Mucosa of gallbladder (tissue), 1 donor: ENCODE measurements around the gene TLN1. TPM values are rescaled to one million over a fixed set of nuclear protein-coding genes. Genes with fewer than 3 reads are reported as not detected.

Experiments
- DNase-seq: peaks from one replicate; pipeline ENCODE4 v3.0.0-alpha.2; 2020; ENCODE audit warnings: low spot score
- total RNA-seq: library from RNA; stranded (reverse); gene quantifications from one replicate; pipeline ENCODE4 v1.2.1, GENCODE V29; 2021
- donor health status: DM: no; HTN: no; CAD: no.

TLN1 gene
- total RNA-seq, 1 donor from 2014 or later = 482 TPM

GRCh38 chr9:35662437-35662836, 69.6 kb downstream of the TLN1 start:
- DNase-seq = no peak

- DNase-seq = no peak
Measured at GRCh38 chr9:35661756-35662350, 70.1 kb downstream of the TLN1 start.

GRCh38 chr9:35660966-35661415, 71.0 kb downstream of the TLN1 start:
- DNase-seq = peak; percentile 52

- no peak for DNase-seq
Measured at GRCh38 chr9:35659340-35659739, 72.7 kb downstream of the TLN1 start.

- DNase-seq = no peak
Measured at GRCh38 chr9:35658968-35659220, 73.1 kb downstream of the TLN1 start.

- DNase-seq = peak; percentile 84
Measured at GRCh38 chr9:35658137-35658967, 73.6 kb downstream of the TLN1 start, which contains the start of gene CCDC107. Gene CCDC107 (plus strand): TSS chr9:35658292. CDS start chr9:35658380, 88 bp downstream.

GRCh38 chr9:35657546-35658136, 74.4 kb downstream of the TLN1 start, which contains the start of gene RMRP:
Gene RMRP (minus strand): TSS chr9:35658019.
- DNase-seq = peak; percentile 97

GRCh38 chr9:35656831-35657545, 75.0 kb downstream of the TLN1 start:
- DNase-seq = no peak

- no peak for DNase-seq
Measured at GRCh38 chr9:35656348-35656747, 75.6 kb downstream of the TLN1 start.

- no peak for DNase-seq
Measured at GRCh38 chr9:35653611-35654010, 78.4 kb downstream of the TLN1 start.

GRCh38 chr9:35652829-35653209, 79.2 kb downstream of the TLN1 start:
- DNase-seq = no peak

- DNase-seq = no peak
Measured at GRCh38 chr9:35651956-35652828, 79.8 kb downstream of the TLN1 start.

- DNase-seq = no peak
Measured at GRCh38 chr9:35650341-35651158, 81.4 kb downstream of the TLN1 start, which contains the start of gene SIT1. Gene SIT1 (minus strand): TSS chr9:35650931. CDS start chr9:35650853, 78 bp downstream.

GRCh38 chr9:35649431-35650340, 82.3 kb downstream of the TLN1 start:
- DNase-seq = no peak

Other genes starting within 250 kb of the TLN1 start
- 35.2 TPM for gene RUSC2, start 242.1 kb downstream of the TLN1 start, total RNA-seq
- gene TESK1, start 126.9 kb downstream of the TLN1 start, total RNA-seq = 56.9 TPM
- 2.4 TPM for gene CD72, start 113.8 kb downstream of the TLN1 start, total RNA-seq
- gene SIT1, start 81.3 kb downstream of the TLN1 start, total RNA-seq = 2.7 TPM
- gene RMRP, start 74.2 kb downstream of the TLN1 start, total RNA-seq = 17,824 TPM
- gene CCDC107, start 73.9 kb downstream of the TLN1 start, total RNA-seq = 59.2 TPM
- gene ARHGEF39, start 67.0 kb downstream of the TLN1 start, total RNA-seq = 6.4 TPM
- gene CA9, start 58.3 kb downstream of the TLN1 start, total RNA-seq = 777 TPM
- 1,716 TPM for gene TPM2, start 42.3 kb downstream of the TLN1 start, total RNA-seq
- 48.1 TPM for gene CREB3, start 471 bp upstream of the TLN1 start, total RNA-seq
- gene GBA2, start 17.0 kb upstream of the TLN1 start, total RNA-seq = 161 TPM
- 36.6 TPM for gene RGP1, start 17.1 kb upstream of the TLN1 start, total RNA-seq
- gene MSMP, start 22.1 kb upstream of the TLN1 start, total RNA-seq = 1.1 TPM
- gene NPR2, start 59.4 kb upstream of the TLN1 start, total RNA-seq = 22.0 TPM
- gene SPAG8, start 80.1 kb upstream of the TLN1 start, total RNA-seq = 4.6 TPM
- gene HINT2, start 82.8 kb upstream of the TLN1 start, total RNA-seq = 30.7 TPM
- not detected for gene FAM221B, start 96.5 kb upstream of the TLN1 start, total RNA-seq
- 36.2 TPM for gene TMEM8B, start 97.0 kb upstream of the TLN1 start, total RNA-seq
- not detected for gene OR13J1, start 138.2 kb upstream of the TLN1 start, total RNA-seq
- 2.0 TPM for gene HRCT1, start 174.0 kb upstream of the TLN1 start, total RNA-seq
- 0.83 TPM for gene SPAAR, start 177.3 kb upstream of the TLN1 start, total RNA-seq
- gene OR2S2, start 226.0 kb upstream of the TLN1 start, total RNA-seq = not detected